Bronchial epithelial cell (primary cell): ENCODE data around the gene HAX1. TPM values are rescaled to one million over a fixed set of nuclear protein-coding genes. Genes with fewer than 3 reads are reported as not detected.

ENCODE experiments used
- DNase-seq: peaks from one replicate; pipeline ENCODE4 v3.0.0-alpha.2; 2010; ENCODE audit warnings: low read depth
- FAIRE-seq: peaks from 2 replicates; lab custom pipeline; 2011; peaks lifted over from hg19 to GRCh38; lab: Jason Lieb, UNC
- H3K27me3 ChIP-seq: 2 replicates; pipeline ENCODE4 v1.5.1; 2011; ENCODE audit warnings: low read length; ENCODE audit not compliant: control insufficient read depth, insufficient read depth
- H3K36me3 ChIP-seq: 2 replicates; pipeline ENCODE4 v1.5.1; 2011; ENCODE audit warnings: low read length; ENCODE audit not compliant: control insufficient read depth, insufficient read depth
- H3K4me3 ChIP-seq: 2 replicates; pipeline ENCODE4 v1.5.1; 2011; ENCODE audit warnings: mild to moderate bottlenecking, low read depth, low read length, control low read depth
- CTCF ChIP-seq: IDR thresholded peaks from 2 replicates; pipeline ENCODE4 v1.5.1; 2011; ENCODE audit warnings: mild to moderate bottlenecking, moderate library complexity, low read length, control low read depth, inconsistent platforms; ENCODE audit not compliant: insufficient read depth, severe bottlenecking
- total RNA-seq: library from RNA; depleted of rRNA; stranded (reverse); fragments of >200 nt; gene quantifications from 2 replicates; pipeline ENCODE4 v1.2.1, GENCODE V29; 2014

HAX1 gene
- total RNA-seq, 1 donor from 2014 or later, result 143 TPM

- Histone ChIP-seq H3K4me3 (no peak overlapping the region), H3K27me3 (no peaks in the 10 kb centered on the region), H3K36me3 (peaks cover 32% of the 10 kb centered on the region)
- TF ChIP-seq CTCF, result no peak
- FAIRE-seq (no peak), DNase-seq (no peak)
These were observed 18.8 kb upstream of the HAX1 start for GRCh38 chr1:154253671-154254070.

- no peak for FAIRE-seq
- Histone ChIP-seq H3K4me3 (no peak overlapping the region), H3K27me3 (no peaks in the 10 kb centered on the region), H3K36me3 (peaks cover 36% of the 10 kb centered on the region)
- TF ChIP-seq CTCF, result no peak
- no peak for DNase-seq
These were observed 15.7 kb upstream of the HAX1 start for GRCh38 chr1:154256686-154257085.

- no peak for FAIRE-seq
- DNase-seq, result no peak
- no peak overlapping the region for H3K4me3 ChIP-seq
- peaks cover 45% of the 10 kb centered on the region for H3K36me3 ChIP-seq
- no peaks in the 10 kb centered on the region for H3K27me3 ChIP-seq
- no peak for TF ChIP-seq CTCF
These were observed 13.6 kb upstream of the HAX1 start for GRCh38 chr1:154258784-154259183.

- no peak for TF ChIP-seq CTCF
- FAIRE-seq (no peak), DNase-seq (no peak)
- Histone ChIP-seq H3K27me3 (no peaks in the 10 kb centered on the region), H3K4me3 (no peak overlapping the region), H3K36me3 (peaks cover 38% of the 10 kb centered on the region)
These were observed 12.3 kb upstream of the HAX1 start for GRCh38 chr1:154260127-154260526.

GRCh38 chr1:154263465-154264332 is 8.7 kb upstream of the HAX1 start:
- Histone ChIP-seq H3K27me3 (no peaks in the 10 kb centered on the region), H3K4me3 (no peak overlapping the region), H3K36me3 (peaks cover 28% of the 10 kb centered on the region)
- DNase-seq (no peak), FAIRE-seq (no peak)
- TF ChIP-seq CTCF, result no peak

GRCh38 chr1:154264454-154264853 is 8.0 kb upstream of the HAX1 start:
- H3K36me3 ChIP-seq, result peaks cover 32% of the 10 kb centered on the region
- no peak overlapping the region for H3K4me3 ChIP-seq
- DNase-seq (no peak), FAIRE-seq (no peak)
- no peaks in the 10 kb centered on the region for H3K27me3 ChIP-seq
- no peak for TF ChIP-seq CTCF
